Sigmoid colon (tissue), 7 donors: ENCODE data around the gene SIAH2. TPM values are rescaled to one million over a fixed set of nuclear protein-coding genes. Genes with fewer than 3 reads are reported as not detected.

Experiments used
- DNase-seq: peaks from one replicate; pipeline ENCODE4 v3.0.0-alpha.2; 2019
- H3K27ac ChIP-seq, 4 donors: fragments of 200-600 bp; sonication (generic); one replicate each; pipeline ENCODE4 v1.5.1; 2016 to 2019; ENCODE audit warnings: mild to moderate bottlenecking in 1 of 4
- H3K27me3 ChIP-seq, 3 donors: fragments of 200-600 bp; sonication (generic); one replicate each; pipeline ENCODE4 v1.5.1; 2019; ENCODE audit warnings: mild to moderate bottlenecking in 1 of 3
- H3K36me3 ChIP-seq, 4 donors: fragments of 200-600 bp; sonication (generic); one replicate each; pipeline ENCODE4 v1.5.1; 2016 to 2019
- H3K4me1 ChIP-seq, 4 donors: fragments of 200-600 bp; sonication (generic); one replicate each; pipeline ENCODE4 v1.5.1; 2017 to 2019
- H3K4me3 ChIP-seq, 4 donors: fragments of 200-600 bp; sonication (generic); one replicate each; pipeline ENCODE4 v1.5.1; 2017 to 2019; ENCODE audit warnings: mild to moderate bottlenecking in 2 of 4, moderate library complexity in 1 of 4
- H3K9me3 ChIP-seq, 4 donors: fragments of 200-600 bp in 3 of 4; sonication (generic) in 3 of 4; one replicate each; pipeline versions ENCODE4 v1.5.1 to v1.6.1; 2013 to 2019
- CTCF ChIP-seq, 4 experiments: fragments of 450-650 bp in 3 of 4; fragments of 200-600 bp in 1 of 4; IDR thresholded peaks; one replicate each; pipeline ENCODE4 v1.5.1; 2016 to 2019; ENCODE audit warnings: antibody characterized with exemption in 4 of 4, mild to moderate bottlenecking in 3 of 4, moderate library complexity in 2 of 4
- EP300 ChIP-seq, 4 donors: sonication (generic); formaldehyde crosslinking; IDR thresholded peaks; one replicate each; pipeline ENCODE4 v1.6.1; 2017; ENCODE audit warnings: antibody characterized with exemption in 4 of 4
- POLR2A ChIP-seq, 2 donors: fragments of 450-650 bp; IDR thresholded peaks; one replicate each; pipeline ENCODE4 v1.6.1; 2016; ENCODE audit warnings: antibody characterized with exemption in 2 of 2, mild to moderate bottlenecking in 2 of 2, moderate library complexity in 2 of 2
- POLR2AphosphoS5 ChIP-seq, 4 donors: sonication (generic); formaldehyde crosslinking; IDR thresholded peaks; one replicate each; pipeline ENCODE4 v1.6.1; 2017; ENCODE audit warnings: antibody characterized with exemption in 4 of 4
- WGBS, 2 donors: extraction: QIAGEN DNeasy Blood & Tissue Kit; methylation state at CpG; one replicate each; pipeline ENCODE4 v1.1.7; 2013; 5-methylcytosine and 5-hydroxymethylcytosine counted together
- intact Hi-C: fragments of 100-400 bp; cut with DNase I; formaldehyde crosslinking; loops from one replicate; pipeline ENCODE4 v1.15.1; 2023
- polyA plus RNA-seq, 3 donors: library from polyadenylated mRNA; stranded (reverse); fragments of 200-250 nt; gene quantifications; one replicate each; pipeline ENCODE4 v1.2.3, GENCODE V29; 2013
- total RNA-seq, 4 donors: library from RNA; depleted of rRNA; stranded (reverse); fragments of >200 nt; gene quantifications; one replicate each; pipeline ENCODE4 v1.1.0, GENCODE V29; 2016
- donor health status: healthy with polysubstance abuse.
- donor health status: Bipolar disorder and iron deficiency.
- donor health status: healthy.

SIAH2 gene
- total and polyA plus RNA-seq, 7 donors: 12.0 to 35.0 (median 21.2) TPM

- 97% methylated on average over 42 of the region's 42 CpGs for WGBS, 2 donors
- no peak for DNase-seq
Measured at GRCh38 chr3:150778793-150779401, 15.9 kb upstream of the SIAH2 start.

GRCh38 chr3:150775001-150775599 is 12.1 kb upstream of the SIAH2 start:
- no peak overlapping the region for H3K27ac ChIP-seq
- no peaks in the 10 kb centered on the region for H3K4me1 ChIP-seq
- H3K36me3 ChIP-seq: no peaks in the 10 kb centered on the region
- TF ChIP-seq POLR2A (IDR thresholded peaks at IDR 0.05) (no peak), POLR2AphosphoS5 (IDR thresholded peaks at IDR 0.05) (no peak), EP300 (IDR thresholded peaks at IDR 0.05) (no peak), CTCF (IDR thresholded peaks at IDR 0.05) (no peak)
- no peak overlapping the region for H3K4me3 ChIP-seq
- intact Hi-C loops: no loop called here
- WGBS, 2 donors: 96 to 98% methylated on average over 7 of the region's 7 CpGs
- H3K9me3 ChIP-seq: no peaks in the 10 kb centered on the region
- no peak for DNase-seq
- no peaks in the 10 kb centered on the region for H3K27me3 ChIP-seq

More at GRCh38 chr3:150778793-150779401, 15.9 kb upstream of the SIAH2 start:
- H3K36me3 ChIP-seq: no peaks in the 10 kb centered on the region
- H3K27ac ChIP-seq: no peak overlapping the region
- TF ChIP-seq CTCF (IDR thresholded peaks at IDR 0.05) (no peak), POLR2A (IDR thresholded peaks at IDR 0.05) (no peak), EP300 (IDR thresholded peaks at IDR 0.05) (no peak), POLR2AphosphoS5 (IDR thresholded peaks at IDR 0.05) (no peak)
- H3K4me1 ChIP-seq: no peaks in the 10 kb centered on the region
- no peak overlapping the region for H3K4me3 ChIP-seq
- intact Hi-C loops: no loop called here
- H3K9me3 ChIP-seq: no peaks in the 10 kb centered on the region
- H3K27me3 ChIP-seq: no peaks in the 10 kb centered on the region

- Histone ChIP-seq H3K27ac (no peak overlapping the region), H3K4me3 (no peak overlapping the region), H3K36me3 (no peaks in the 10 kb centered on the region), H3K27me3 (no peaks in the 10 kb centered on the region), H3K9me3 (no peaks in the 10 kb centered on the region), H3K4me1 (no peaks in the 10 kb centered on the region)
- intact Hi-C loops: no loop called here
- no peak for DNase-seq
- no peak for TF ChIP-seq EP300 (IDR thresholded peaks at IDR 0.05)
- no peak for TF ChIP-seq POLR2AphosphoS5 (IDR thresholded peaks at IDR 0.05)
- no peak for TF ChIP-seq CTCF (IDR thresholded peaks at IDR 0.05)
- 97% methylated on average over 14 of the region's 14 CpGs for WGBS, 2 donors
Measured at GRCh38 chr3:150773616-150774192, 10.7 kb upstream of the SIAH2 start.

GRCh38 chr3:150771600-150771999 is 8.6 kb upstream of the SIAH2 start:
- Histone ChIP-seq H3K4me3 (no peak overlapping the region), H3K27me3 (no peaks in the 10 kb centered on the region), H3K36me3 (no peaks in the 10 kb centered on the region), H3K4me1 (no peaks in the 10 kb centered on the region), H3K9me3 (no peaks in the 10 kb centered on the region), H3K27ac (no peak overlapping the region)
- intact Hi-C loops: no loop called here
- no peak for DNase-seq
- TF ChIP-seq POLR2A (IDR thresholded peaks at IDR 0.05) (no peak), POLR2AphosphoS5 (IDR thresholded peaks at IDR 0.05) (no peak), EP300 (IDR thresholded peaks at IDR 0.05) (no peak), CTCF (IDR thresholded peaks at IDR 0.05) (no peak)
- 91 to 92% methylated on average over 2 of the region's 2 CpGs for WGBS, 2 donors
